Chondrocyte (in vitro differentiated cells): ENCODE data around the gene MAN1A1. TPM values are rescaled to one million over a fixed set of nuclear protein-coding genes. Genes with fewer than 3 reads are reported as not detected.

Experiments
- DNase-seq: peaks from one replicate; pipeline ENCODE4 v3.0.0; 2021; ENCODE audit warnings: mixed read lengths, low spot score
- H3K27ac Mint-ChIP-seq: one replicate; pipeline ENCODE4 v1.8.0; 2021; ENCODE audit warnings: mild to moderate bottlenecking, moderate library complexity, mixed read lengths; ENCODE audit not compliant: unreplicated experiment
- H3K27me3 Mint-ChIP-seq: 2 replicates; pipeline ENCODE4 v1.8.0; 2021; ENCODE audit warnings: low read depth, mixed read lengths
- H3K36me3 Mint-ChIP-seq: 2 replicates; pipeline ENCODE4 v1.8.0; 2021; ENCODE audit warnings: low read depth, mixed read lengths
- H3K4me1 Mint-ChIP-seq: 2 replicates; pipeline ENCODE4 v1.8.0; 2021; ENCODE audit warnings: low read depth, mild to moderate bottlenecking, mixed read lengths
- H3K4me3 Mint-ChIP-seq: one replicate; pipeline ENCODE4 v1.8.0; 2021; ENCODE audit warnings: mild to moderate bottlenecking, moderate library complexity, mixed read lengths; ENCODE audit not compliant: unreplicated experiment
- H3K9me3 Mint-ChIP-seq: 2 replicates; pipeline ENCODE4 v1.8.0; 2021; ENCODE audit warnings: low read depth, mixed read lengths
- total RNA-seq: library from RNA; stranded (reverse); gene quantifications from 3 replicates; pipeline ENCODE4 v1.2.1, GENCODE V29; 2021
- TF ChIP-seq, protein P1 (sequence below): fragments of 200-600 bp; sonication (generic); IDR thresholded peaks from 2 replicates; pipeline ENCODE4 v1.5.0; 2021; ENCODE audit warnings: antibody characterized with exemption, mild to moderate bottlenecking, moderate library complexity

Gene MAN1A1
- total RNA-seq, 1 donor from 2014 or later, result 7.2 TPM

DNA sequence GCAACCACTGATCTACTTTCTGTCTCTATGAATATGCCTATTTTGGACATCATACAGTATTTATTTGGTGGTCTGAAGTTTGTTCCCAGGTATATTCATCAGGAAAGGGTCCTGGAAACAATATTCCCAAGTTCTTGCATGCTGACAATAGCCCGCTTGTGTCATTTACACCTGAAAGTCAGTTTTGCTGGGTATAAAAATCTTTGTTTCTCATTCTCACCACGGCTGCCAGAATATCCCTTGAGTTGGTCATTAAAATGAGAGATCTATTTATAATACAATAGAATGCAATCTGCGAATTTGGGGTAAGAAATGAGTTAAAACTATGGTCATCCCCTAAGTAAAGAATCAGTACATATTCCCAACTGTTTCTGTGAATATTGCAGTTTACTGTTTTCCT, 79.0 kb downstream of the MAN1A1 start:
- no peaks in the 10 kb centered on the region for H3K27me3 Mint-ChIP-seq
- H3K27ac Mint-ChIP-seq, result no peak overlapping the region
- TF ChIP-seq, protein P1, sequence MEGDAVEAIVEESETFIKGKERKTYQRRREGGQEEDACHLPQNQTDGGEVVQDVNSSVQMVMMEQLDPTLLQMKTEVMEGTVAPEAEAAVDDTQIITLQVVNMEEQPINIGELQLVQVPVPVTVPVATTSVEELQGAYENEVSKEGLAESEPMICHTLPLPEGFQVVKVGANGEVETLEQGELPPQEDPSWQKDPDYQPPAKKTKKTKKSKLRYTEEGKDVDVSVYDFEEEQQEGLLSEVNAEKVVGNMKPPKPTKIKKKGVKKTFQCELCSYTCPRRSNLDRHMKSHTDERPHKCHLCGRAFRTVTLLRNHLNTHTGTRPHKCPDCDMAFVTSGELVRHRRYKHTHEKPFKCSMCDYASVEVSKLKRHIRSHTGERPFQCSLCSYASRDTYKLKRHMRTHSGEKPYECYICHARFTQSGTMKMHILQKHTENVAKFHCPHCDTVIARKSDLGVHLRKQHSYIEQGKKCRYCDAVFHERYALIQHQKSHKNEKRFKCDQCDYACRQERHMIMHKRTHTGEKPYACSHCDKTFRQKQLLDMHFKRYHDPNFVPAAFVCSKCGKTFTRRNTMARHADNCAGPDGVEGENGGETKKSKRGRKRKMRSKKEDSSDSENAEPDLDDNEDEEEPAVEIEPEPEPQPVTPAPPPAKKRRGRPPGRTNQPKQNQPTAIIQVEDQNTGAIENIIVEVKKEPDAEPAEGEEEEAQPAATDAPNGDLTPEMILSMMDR, result no peak
- DNase-seq, result no peak
- H3K4me3 Mint-ChIP-seq, result no peak overlapping the region
- peaks cover 12% of the 10 kb centered on the region for H3K9me3 Mint-ChIP-seq
- peaks cover 10% of the 10 kb centered on the region for H3K4me1 Mint-ChIP-seq
- H3K36me3 Mint-ChIP-seq, result peaks cover 5% of the 10 kb centered on the region

DNA sequence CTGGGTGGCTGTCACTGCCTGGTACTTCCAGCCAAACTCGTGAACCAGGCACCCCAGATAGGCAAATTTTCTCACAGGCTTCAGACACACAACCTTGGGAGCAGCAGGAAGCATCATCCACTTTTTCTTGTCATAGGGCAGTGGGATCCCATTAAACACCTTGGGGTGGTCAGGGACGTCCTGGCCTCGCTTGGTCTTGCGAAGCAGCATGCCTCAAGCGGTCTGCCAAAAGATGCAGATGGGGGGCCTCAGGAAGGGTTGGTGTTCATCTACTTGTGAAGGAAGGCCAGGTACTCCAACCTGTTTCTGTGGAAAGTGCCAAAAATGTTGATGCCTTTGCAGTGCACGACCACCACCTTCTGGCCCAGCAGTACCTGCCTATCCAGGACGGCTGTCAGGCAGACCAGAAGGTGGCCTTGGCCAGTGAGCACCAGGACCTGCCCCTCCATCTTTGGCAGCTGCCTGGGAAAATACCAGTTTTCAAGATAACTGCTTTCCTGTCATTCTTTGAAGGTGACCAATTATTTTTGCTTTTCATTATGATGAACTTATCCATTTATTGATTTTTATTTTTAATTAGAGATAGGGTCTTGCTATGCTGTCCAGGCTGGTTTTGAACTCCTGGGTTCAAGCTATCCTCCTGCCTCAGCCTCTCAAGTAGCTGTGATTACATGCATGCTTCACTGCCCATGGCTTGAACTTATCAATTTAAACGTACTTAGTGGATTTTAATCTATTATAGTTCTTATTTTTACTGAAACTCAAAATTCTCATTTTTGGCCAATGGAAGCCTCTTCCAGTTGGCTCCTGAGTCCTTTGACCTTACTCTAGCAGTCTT, 80.1 kb downstream of the MAN1A1 start:
- no peak for DNase-seq
- peaks cover 12% of the 10 kb centered on the region for H3K9me3 Mint-ChIP-seq
- peaks cover 5% of the 10 kb centered on the region for H3K36me3 Mint-ChIP-seq
- no peaks in the 10 kb centered on the region for H3K27me3 Mint-ChIP-seq
- H3K4me1 Mint-ChIP-seq, result peaks cover 10% of the 10 kb centered on the region
- no peak overlapping the region for H3K27ac Mint-ChIP-seq
- TF ChIP-seq, protein P1, result no peak
- no peak overlapping the region for H3K4me3 Mint-ChIP-seq

DNA sequence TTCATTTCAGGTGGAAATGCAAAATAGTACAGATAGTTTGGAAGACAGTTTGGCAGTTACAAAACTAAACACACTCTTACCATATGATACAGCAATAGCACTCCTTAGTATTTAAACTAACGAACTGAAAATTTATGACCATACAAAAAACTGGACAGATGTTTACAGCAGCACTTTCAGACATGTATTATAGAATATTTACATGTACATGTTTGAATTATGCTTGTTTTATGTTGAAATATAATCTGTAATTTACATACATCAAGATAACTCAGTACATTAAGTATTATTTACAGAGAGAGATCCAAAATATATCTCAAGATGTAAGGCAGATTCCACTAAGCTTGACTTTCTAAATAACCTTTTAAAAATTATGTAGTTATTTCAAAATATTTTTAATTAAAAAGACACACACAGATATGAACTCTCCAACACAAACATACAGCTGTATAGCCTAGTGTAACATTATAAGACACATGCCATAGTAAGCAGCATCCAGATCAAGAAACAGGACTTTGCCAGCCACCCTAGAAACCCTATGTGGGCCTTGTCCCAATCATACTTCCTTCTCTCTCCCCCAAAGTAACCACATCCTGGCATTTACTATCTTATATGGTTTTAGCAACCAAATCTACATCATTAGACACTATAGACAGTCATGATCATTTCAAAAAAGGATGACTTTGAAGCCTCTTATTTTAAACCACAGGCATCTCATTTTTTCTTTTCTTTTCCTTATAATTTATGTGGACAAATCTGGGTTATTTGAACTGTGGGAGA, 82.2 kb downstream of the MAN1A1 start:
- H3K36me3 Mint-ChIP-seq, result peaks cover 5% of the 10 kb centered on the region
- H3K27me3 Mint-ChIP-seq, result no peaks in the 10 kb centered on the region
- peaks cover 12% of the 10 kb centered on the region for H3K9me3 Mint-ChIP-seq
- no peaks in the 10 kb centered on the region for H3K4me1 Mint-ChIP-seq
- no peak overlapping the region for H3K27ac Mint-ChIP-seq
- no peak overlapping the region for H3K4me3 Mint-ChIP-seq
- DNase-seq, result no peak
- TF ChIP-seq, protein P1, result no peak

DNA sequence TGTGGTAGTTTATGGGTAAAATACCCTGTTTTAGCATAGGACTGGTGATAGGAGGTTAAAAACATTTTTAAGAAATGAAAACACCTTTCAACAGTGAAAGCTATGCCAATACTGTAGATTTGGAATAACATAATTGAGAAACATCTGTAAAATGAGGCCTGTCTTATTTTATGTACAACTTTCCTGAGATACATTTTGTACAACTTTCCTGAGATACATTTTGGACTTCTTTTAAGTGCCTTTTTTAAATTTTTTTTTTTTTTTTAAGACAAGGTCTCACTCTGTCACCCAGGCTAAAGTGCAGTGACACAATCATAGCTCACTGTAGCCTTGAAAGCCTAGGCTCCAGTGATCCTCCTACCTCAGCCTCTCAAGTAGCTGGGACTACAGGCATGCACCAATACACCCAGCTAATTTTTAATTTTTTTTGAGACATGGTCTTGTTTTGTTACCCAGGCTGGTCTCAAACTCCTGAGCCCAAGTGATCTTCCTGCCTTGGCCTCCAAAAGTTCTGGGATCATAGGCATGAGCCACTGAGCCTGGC, 84.6 kb downstream of the MAN1A1 start:
- no peak overlapping the region for H3K27ac Mint-ChIP-seq
- no peaks in the 10 kb centered on the region for H3K27me3 Mint-ChIP-seq
- DNase-seq, result no peak
- TF ChIP-seq, protein P1, result no peak
- H3K4me1 Mint-ChIP-seq, result no peaks in the 10 kb centered on the region
- H3K9me3 Mint-ChIP-seq, result peaks cover 1% of the 10 kb centered on the region
- H3K36me3 Mint-ChIP-seq, result no peaks in the 10 kb centered on the region
- no peak overlapping the region for H3K4me3 Mint-ChIP-seq

DNA sequence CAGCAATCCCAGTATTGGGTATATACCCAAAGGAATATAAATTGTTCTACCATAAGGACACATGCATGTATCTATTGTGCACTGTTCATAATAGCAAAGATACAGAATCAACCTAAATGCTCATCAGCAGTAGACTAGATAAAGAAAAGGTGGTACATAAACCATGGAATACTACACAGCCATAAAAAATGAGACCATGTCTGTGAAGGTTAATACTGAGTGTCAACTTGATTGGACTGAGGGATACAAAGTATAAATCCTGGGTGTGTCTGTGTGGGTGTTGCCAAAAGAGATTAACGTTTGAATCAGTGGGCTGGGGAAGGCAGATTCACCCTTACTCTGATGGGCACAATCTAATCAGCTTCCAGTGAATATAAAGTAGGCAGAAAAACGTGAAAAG, 86.9 kb downstream of the MAN1A1 start:
- Mint-ChIP-seq H3K4me3 (no peak overlapping the region), H3K36me3 (no peaks in the 10 kb centered on the region), H3K9me3 (no peaks in the 10 kb centered on the region), H3K4me1 (no peaks in the 10 kb centered on the region), H3K27ac (no peak overlapping the region), H3K27me3 (no peaks in the 10 kb centered on the region)
- no peak for DNase-seq
- TF ChIP-seq, protein P1, result no peak
